Ovary (tissue), 9 donors: ENCODE measurements around the gene DNAJA3. TPM values are rescaled to one million over a fixed set of nuclear protein-coding genes. Genes with fewer than 3 reads are reported as not detected.
A peak's percentile ranks its signal among the peaks of the same experiment; 100 is the strongest.

Experiments
- DNase-seq, 5 donors: peaks; one replicate each; pipeline ENCODE4 v3.0.0-alpha.2; 2019 to 2020
- H3K27ac ChIP-seq, 2 donors: fragments of 200-600 bp; one replicate each; pipeline versions ENCODE4 v1.5.1 to v1.8.0; 2019 to 2022
- H3K27me3 ChIP-seq: fragments of 200-600 bp; one replicate; pipeline ENCODE4 v1.8.0; 2022
- H3K36me3 ChIP-seq: fragments of 200-600 bp; sonication (generic); one replicate; pipeline ENCODE4 v1.5.1; 2019
- H3K4me1 ChIP-seq: one replicate; pipeline ENCODE4 v1.8.1; 2013; ENCODE audit warnings: mild to moderate bottlenecking, moderate library complexity; ENCODE audit not compliant: insufficient read depth
- H3K4me3 ChIP-seq: fragments of 200-600 bp; sonication (generic); one replicate; pipeline ENCODE4 v1.5.1; 2017
- H3K9me3 ChIP-seq, 2 donors: fragments of 200-600 bp in 1 of 2; sonication (generic) in 1 of 2; one replicate each; pipeline versions ENCODE4 v1.5.1 to v1.8.1; 2013 to 2019; ENCODE audit warnings: mild to moderate bottlenecking in 1 of 2, moderate library complexity in 1 of 2
- CTCF ChIP-seq, 3 donors: fragments of 450-650 bp in 2 of 3; fragments of 200-600 bp in 1 of 3; IDR thresholded peaks; one replicate each; pipeline versions ENCODE4 v1.5.1 to v1.8.0; 2016 to 2022; ENCODE audit warnings: antibody characterized with exemption in 3 of 3, mild to moderate bottlenecking in 1 of 3
- EP300 ChIP-seq: sonication (generic); formaldehyde crosslinking; IDR thresholded peaks from one replicate; pipeline ENCODE4 v1.6.1; 2017; ENCODE audit warnings: antibody characterized with exemption
- POLR2A ChIP-seq: fragments of 450-650 bp; IDR thresholded peaks from one replicate; pipeline ENCODE4 v1.6.1; 2017; ENCODE audit warnings: antibody characterized with exemption, mild to moderate bottlenecking, moderate library complexity
- WGBS, 3 donors: extraction: QIAGEN DNeasy Blood & Tissue Kit in 1 of 3; methylation state at CpG; one replicate each; pipeline versions ENCODE4 v1.1.5 to v1.1.7; 2013 to 2017; 5-methylcytosine and 5-hydroxymethylcytosine counted together
- intact Hi-C, 4 donors: fragments of 100-400 bp; cut with DNase I; formaldehyde crosslinking; loops; one replicate each; pipeline versions ENCODE4 v1.11.0 to v1.15.1; 2022 to 2023
- polyA plus RNA-seq, 2 donors: library from polyadenylated mRNA; stranded (reverse); fragments of 200-250 nt in 1 of 2; fragments of 350-450 nt in 1 of 2; fragmentation: Illumina TruSeq in 1 of 2; extraction: RNeasy Lipid Tissue Mini Kit (QIAGEN cat#74804) in 1 of 2; gene quantifications; one replicate each; pipeline ENCODE4 v1.2.3, GENCODE V29; 2013 to 2014
- small RNA-seq: library from RNA; depleted of rRNA; stranded (forward); fragments of <200 nt; gene quantifications from one replicate; pipeline ENCODE3, GENCODE V24; 2016
- total RNA-seq, 7 donors: library from RNA; depleted of rRNA in 2 of 7; stranded (reverse); fragments of >200 nt in 2 of 7; fragmentation: NEBNext Ultra II Directional in 3 of 7; extraction: Animal tissue kit (Norgen Biotek cat#: 25700) in 3 of 7; gene quantifications; one replicate each; pipeline versions ENCODE4 v1.1.0 to v1.2.4, GENCODE V29; 2016 to 2023
- donor health status: DM: no; HTN: no; CAD: no; lungs with moderate emphysema.
- donor health status: DM: no; HTN: no; CAD: no.
- donor health status: Bipolar disorder and iron deficiency.
- donor health status: DM: yes; HTN: yes; CAD: no.
- donor health status: DM: no; HTN: no; CAD: no.
- donor health status: DM: yes; HTN: yes; CAD: no.

DNAJA3 gene
- total and polyA plus RNA-seq, 9 donors: 26.4 to 47.0 (median 35.2) TPM

GRCh38 chr16:4500272-4500671 lies 74.6 kb downstream of the DNAJA3 start:
- intact Hi-C loops: loop anchor here in 2 of 4 donors (10.0 kb wide), 3 partner anchors 55 to 245 kb away; partner anchors contain the start of gene C16orf96 (in 1 of the 2)
- H3K27me3 ChIP-seq: no peaks in the 10 kb centered on the region
- peaks cover 8% of the 10 kb centered on the region for H3K4me1 ChIP-seq
- 29 to 32% (median 30%) methylated on average over 3 of the region's 3 CpGs for WGBS, 3 donors
- H3K36me3 ChIP-seq: no peaks in the 10 kb centered on the region
- H3K4me3 ChIP-seq: no peak overlapping the region
- H3K27ac ChIP-seq: peak overlapping the region in 1 of 2 donors; percentile 23
- H3K9me3 ChIP-seq: no peaks in the 10 kb centered on the region
- TF ChIP-seq EP300 (no peak), CTCF (IDR thresholded peaks at IDR 0.05) (no peak), POLR2A (no peak)
- DNase-seq: no peak

- no peak for TF ChIP-seq EP300
- no peak for TF ChIP-seq POLR2A
- no peak for TF ChIP-seq CTCF (IDR thresholded peaks at IDR 0.05)
- no peaks in the 10 kb centered on the region for H3K36me3 ChIP-seq
- H3K4me3 ChIP-seq: no peak overlapping the region
- DNase-seq: no peak
- no peaks in the 10 kb centered on the region for H3K9me3 ChIP-seq
- WGBS, 3 donors: 5 to 6% (median 5%) methylated on average over 5 of the region's 5 CpGs
- H3K27ac ChIP-seq: peak overlapping the region in 1 of 2 donors; percentile 23
- intact Hi-C loops: loop anchor here in 2 of 4 donors (10.0 kb wide), 3 partner anchors 54 to 244 kb away; partner anchors contain the start of gene C16orf96 (in 1 of the 2)
- H3K4me1 ChIP-seq: peaks cover 8% of the 10 kb centered on the region
- no peaks in the 10 kb centered on the region for H3K27me3 ChIP-seq
These were observed 75.4 kb downstream of the DNAJA3 start for GRCh38 chr16:4501071-4501478.

GRCh38 chr16:4505356-4506147 lies 79.9 kb downstream of the DNAJA3 start:
- no peak overlapping the region for H3K4me3 ChIP-seq
- intact Hi-C loops: loop anchor here in 2 of 4 donors (10.0 kb wide), 3 partner anchors 49 to 239 kb away; partner anchors contain the start of gene C16orf96 (in 1 of the 2)
- WGBS, 3 donors: 84 to 87% (median 86%) methylated on average over 13 of the region's 13 CpGs
- no peaks in the 10 kb centered on the region for H3K9me3 ChIP-seq
- H3K27ac ChIP-seq: no peak overlapping the region
- H3K27me3 ChIP-seq: no peaks in the 10 kb centered on the region
- TF ChIP-seq POLR2A (no peak), EP300 (no peak), CTCF (IDR thresholded peaks at IDR 0.05) (no peak)
- DNase-seq: no peak
- H3K36me3 ChIP-seq: no peaks in the 10 kb centered on the region
- H3K4me1 ChIP-seq: peaks cover 4% of the 10 kb centered on the region

Small RNAs within 50 kb of the gene (small RNA-seq; reads per million reads assigned to genes)
- not detected for gene AC012676.2

Other genes starting within 250 kb of the DNAJA3 start
- 1 to 10 TPM in 3 of 7 donors, under 1 TPM in 4; under 0.01 to 2.1 (median 0.78) TPM for gene SRL, start 183.8 kb upstream of the DNAJA3 start, total RNA-seq
- gene SRL, start 183.8 kb upstream of the DNAJA3 start, polyA plus RNA-seq: 1 to 10 TPM; 1.1 to 7.5 TPM
- gene TFAP4, start 152.8 kb upstream of the DNAJA3 start, total RNA-seq: 10 to 100 TPM in 5 of 7 donors, 1 to 10 TPM in 2; 3.7 to 23.7 (median 18.3) TPM
- 10 to 100 TPM in 1 of 2 donors, 1 to 10 TPM in 1; 2.1 to 14.0 TPM for gene TFAP4, start 152.8 kb upstream of the DNAJA3 start, polyA plus RNA-seq
- 10 to 100 TPM in 5 of 7 donors, 1 to 10 TPM in 2; 5.1 to 79.5 (median 49.8) TPM for gene GLIS2, start 109.8 kb upstream of the DNAJA3 start, total RNA-seq
- gene GLIS2, start 109.8 kb upstream of the DNAJA3 start, polyA plus RNA-seq: 10 to 100 TPM in 1 of 2 donors, 1 to 10 TPM in 1; 1.6 to 24.6 TPM
- gene PAM16, start 74.5 kb upstream of the DNAJA3 start, total RNA-seq: 10 to 100 TPM; 24.0 to 47.2 (median 35.7) TPM
- 10 to 100 TPM; 18.5 to 42.2 TPM for gene PAM16, start 74.5 kb upstream of the DNAJA3 start, polyA plus RNA-seq
- gene VASN, start 54.0 kb upstream of the DNAJA3 start, total RNA-seq: 10 to 100 TPM; 19.8 to 49.5 (median 43.5) TPM
- 10 to 100 TPM in 1 of 2 donors, 1 to 10 TPM in 1; 2.4 to 47.6 TPM for gene VASN, start 54.0 kb upstream of the DNAJA3 start, polyA plus RNA-seq
- gene CORO7, start 9.3 kb upstream of the DNAJA3 start, total RNA-seq: 10 to 100 TPM in 6 of 7 donors, 1 to 10 TPM in 1; 7.6 to 29.5 (median 19.5) TPM
- gene CORO7, start 9.3 kb upstream of the DNAJA3 start, polyA plus RNA-seq: 1 to 10 TPM; 1.3 to 9.7 TPM
- gene NMRAL1, start 48.8 kb downstream of the DNAJA3 start, total RNA-seq: 10 to 100 TPM; 41.7 to 72.7 (median 51.5) TPM
- 10 to 100 TPM; 15.0 to 56.5 TPM for gene NMRAL1, start 48.8 kb downstream of the DNAJA3 start, polyA plus RNA-seq
- gene HMOX2, start 50.5 kb downstream of the DNAJA3 start, total RNA-seq: 10 to 100 TPM; 25.0 to 40.5 (median 31.6) TPM
- 10 to 100 TPM; 29.5 to 73.3 TPM for gene HMOX2, start 50.5 kb downstream of the DNAJA3 start, polyA plus RNA-seq
- 10 to 100 TPM; 14.6 to 55.1 (median 41.4) TPM for gene CDIP1, start 112.9 kb downstream of the DNAJA3 start, total RNA-seq
- gene CDIP1, start 112.9 kb downstream of the DNAJA3 start, polyA plus RNA-seq: 10 to 100 TPM; 19.1 to 24.5 TPM
- gene C16orf96, start 130.5 kb downstream of the DNAJA3 start, total RNA-seq: under 1 TPM; 0.10 to 0.30 (median 0.13) TPM
- under 1 TPM; 0.07 to 0.08 TPM for gene C16orf96, start 130.5 kb downstream of the DNAJA3 start, polyA plus RNA-seq
- 10 to 100 TPM in 6 of 7 donors, 1 to 10 TPM in 1; 9.3 to 39.5 (median 21.4) TPM for gene UBALD1, start 189.0 kb downstream of the DNAJA3 start, total RNA-seq
- 10 to 100 TPM in 1 of 2 donors, under 1 TPM in 1; 0.43 to 24.0 TPM for gene UBALD1, start 189.0 kb downstream of the DNAJA3 start, polyA plus RNA-seq
- 10 to 100 TPM; 23.2 to 94.2 (median 64.6) TPM for gene MGRN1, start 199.0 kb downstream of the DNAJA3 start, total RNA-seq
- 10 to 100 TPM; 21.5 to 27.9 TPM for gene MGRN1, start 199.0 kb downstream of the DNAJA3 start, polyA plus RNA-seq